Breast epithelium (tissue), 4 donors: ENCODE data around the gene SPIB. TPM values are rescaled to one million over a fixed set of nuclear protein-coding genes. Genes with fewer than 3 reads are reported as not detected.

Experiments
- DNase-seq, 2 donors: peaks; one replicate each; pipeline ENCODE4 v3.0.0-alpha.2; 2019; ENCODE audit warnings: low spot score in 2 of 2
- H3K27ac ChIP-seq, 2 donors: fragments of 200-600 bp; sonication (generic) in 1 of 2; one replicate each; pipeline ENCODE4 v1.5.1; 2016 to 2019; ENCODE audit warnings: mild to moderate bottlenecking in 1 of 2
- H3K27me3 ChIP-seq, 2 donors: fragments of 200-600 bp; sonication (generic) in 1 of 2; one replicate each; pipeline versions ENCODE4 v1.5.1 to v1.6.0; 2017 to 2019; ENCODE audit warnings: control low read depth in 1 of 2, mild to moderate bottlenecking in 1 of 2
- H3K36me3 ChIP-seq: fragments of 200-600 bp; one replicate; pipeline ENCODE4 v1.5.1; 2019
- H3K4me1 ChIP-seq, 2 donors: fragments of 200-600 bp; sonication (generic); one replicate each; pipeline ENCODE4 v1.5.1; 2016 to 2019; ENCODE audit warnings: control low read depth in 1 of 2
- H3K4me3 ChIP-seq, 3 donors: fragments of 200-600 bp; sonication (generic); 1 replicate in 2 of 3; 2 replicates in 1 of 3; pipeline ENCODE4 v1.5.1; 2016 to 2019; ENCODE audit warnings: mild to moderate bottlenecking in 3 of 3, moderate library complexity in 2 of 3
- H3K9me3 ChIP-seq, 2 donors: fragments of 200-600 bp; sonication (generic) in 1 of 2; one replicate each; pipeline ENCODE4 v1.5.1; 2016 to 2019; ENCODE audit warnings: control low read depth in 1 of 2
- CTCF ChIP-seq, 3 donors: fragments of 450-650 bp; IDR thresholded peaks; one replicate each; pipeline ENCODE4 v1.5.1; 2016 to 2017; ENCODE audit warnings: antibody characterized with exemption in 3 of 3, mild to moderate bottlenecking in 3 of 3, moderate library complexity in 3 of 3
- POLR2A ChIP-seq: fragments of 450-650 bp; IDR thresholded peaks from one replicate; pipeline ENCODE4 v1.6.1; 2016; ENCODE audit warnings: antibody characterized with exemption, mild to moderate bottlenecking, moderate library complexity
- POLR2AphosphoS5 ChIP-seq, 3 donors: sonication (generic); formaldehyde crosslinking; IDR thresholded peaks; one replicate each; pipeline ENCODE4 v1.6.1; 2017; ENCODE audit warnings: antibody characterized with exemption in 3 of 3
- intact Hi-C: fragments of 100-400 bp; cut with DNase I; formaldehyde crosslinking; loops from one replicate; pipeline ENCODE4 v1.15.1; 2023; ENCODE audit warnings: low total_unique reads
- total RNA-seq, 3 donors: library from RNA; depleted of rRNA; stranded (reverse); fragments of >200 nt; gene quantifications; one replicate each; pipeline ENCODE4 v1.1.0, GENCODE V29; 2016

The SPIB gene
- total RNA-seq, 3 donors from 2014 or later = 0.33 TPM; not detected in 2

GRCh38 chr19:50449236-50449899, 30.6 kb downstream of the SPIB start:
- no peak overlapping the region for H3K27ac ChIP-seq
- intact Hi-C loops = no loop called here
- no peak overlapping the region for H3K4me3 ChIP-seq
- no peaks in the 10 kb centered on the region for H3K9me3 ChIP-seq
- no peaks in the 10 kb centered on the region for H3K36me3 ChIP-seq
- peaks cover 0 to 17% of the 10 kb centered on the region in 2 donors for H3K27me3 ChIP-seq
- TF ChIP-seq CTCF (IDR thresholded peaks at IDR 0.05) = no peak
- TF ChIP-seq POLR2AphosphoS5 (IDR thresholded peaks at IDR 0.05) = no peak
- TF ChIP-seq POLR2A = no peak
- no peaks in the 10 kb centered on the region for H3K4me1 ChIP-seq
- no peak for DNase-seq

- Histone ChIP-seq H3K4me3 (no peak overlapping the region), H3K27me3 (peaks cover 0 to 17% of the 10 kb centered on the region in 2 donors), H3K9me3 (no peaks in the 10 kb centered on the region), H3K36me3 (no peaks in the 10 kb centered on the region), H3K4me1 (no peaks in the 10 kb centered on the region), H3K27ac (no peak overlapping the region)
- TF ChIP-seq CTCF (IDR thresholded peaks at IDR 0.05) (no peak), POLR2A (no peak), POLR2AphosphoS5 (IDR thresholded peaks at IDR 0.05) (no peak)
- no peak for DNase-seq
- intact Hi-C loops = loop anchor here (10.0 kb wide), 1 partner anchor 96 kb away; no protein-coding TSS in a partner anchor
These were observed 31.9 kb downstream of the SPIB start for GRCh38 chr19:50450369-50451222.

GRCh38 chr19:50451223-50451534, 32.4 kb downstream of the SPIB start:
- DNase-seq = no peak
- intact Hi-C loops = loop anchor here (10.0 kb wide), 1 partner anchor 96 kb away; no protein-coding TSS in a partner anchor

GRCh38 chr19:50453243-50453642, 34.5 kb downstream of the SPIB start:
- Histone ChIP-seq H3K4me3 (no peak overlapping the region), H3K27ac (no peak overlapping the region), H3K4me1 (no peaks in the 10 kb centered on the region), H3K36me3 (no peaks in the 10 kb centered on the region), H3K9me3 (no peaks in the 10 kb centered on the region), H3K27me3 (peaks cover 3 to 32% of the 10 kb centered on the region in 2 donors)
- intact Hi-C loops = loop anchor here (10.0 kb wide), 1 partner anchor 98 kb away; no protein-coding TSS in a partner anchor
- no peak for DNase-seq
- TF ChIP-seq POLR2AphosphoS5 (IDR thresholded peaks at IDR 0.05) (no peak), CTCF (IDR thresholded peaks at IDR 0.05) (no peak), POLR2A (no peak)

More at GRCh38 chr19:50451223-50451534, 32.4 kb downstream of the SPIB start:
- Histone ChIP-seq H3K4me1 (no peaks in the 10 kb centered on the region), H3K27ac (no peak overlapping the region), H3K36me3 (no peaks in the 10 kb centered on the region), H3K9me3 (no peaks in the 10 kb centered on the region), H3K27me3 (peaks cover 0 to 17% of the 10 kb centered on the region in 2 donors), H3K4me3 (no peak overlapping the region)
- TF ChIP-seq POLR2AphosphoS5 (IDR thresholded peaks at IDR 0.05) (no peak), CTCF (IDR thresholded peaks at IDR 0.05) (no peak), POLR2A (no peak)

- no peak for DNase-seq
- intact Hi-C loops = loop anchor here (10.0 kb wide), 1 partner anchor 101 kb away; no protein-coding TSS in a partner anchor
- Histone ChIP-seq H3K4me3 (no peak overlapping the region), H3K36me3 (no peaks in the 10 kb centered on the region), H3K4me1 (no peaks in the 10 kb centered on the region), H3K27ac (no peak overlapping the region), H3K9me3 (no peaks in the 10 kb centered on the region), H3K27me3 (peaks cover 3 to 45% of the 10 kb centered on the region in 2 donors)
- TF ChIP-seq POLR2AphosphoS5 (IDR thresholded peaks at IDR 0.05) (no peak), CTCF (IDR thresholded peaks at IDR 0.05) (no peak), POLR2A (no peak)
These were observed 37.3 kb downstream of the SPIB start for GRCh38 chr19:50455992-50456391.
